ENCODE measurements around the gene HTR1A. TPM values are rescaled to one million over a fixed set of nuclear protein-coding genes. Genes with fewer than 3 reads are reported as not detected.

HTR1A gene
- not detected in 2 replicates for total RNA-seq

GRCh38 chr5:63962279-63962678 is at the start of gene HTR1A:
Gene HTR1A (minus strand): TSS chr5:63962445. CDS start chr5:63961719, 726 bp downstream.
- Mint-ChIP-seq H3K36me3 (ENCODE audit: low read depth) (no peaks in the 10 kb centered on the region), H3K27ac (no peak within 1 kb of the TSS), H3K9me3 (peaks cover 12% of the 10 kb centered on the region), H3K4me1 (ENCODE audit: low read depth) (no peaks in the 10 kb centered on the region), H3K27me3 (ENCODE audit: low read depth) (peaks cover 12% of the 10 kb centered on the region), H3K4me3 (ENCODE audit: low read depth) (no peak within 1 kb of the TSS)
- DNase-seq (ENCODE audit: low spot score) = no peak
- intact Hi-C loops (cut with micrococcal nuclease) = loop anchor here (10.0 kb wide), 1 partner anchor 557 kb away; no protein-coding TSS in a partner anchor

- H3K4me3 Mint-ChIP-seq (ENCODE audit: low read depth) = no peak overlapping the region
- intact Hi-C loops (cut with micrococcal nuclease) = no loop called here
- no peaks in the 10 kb centered on the region for H3K4me1 Mint-ChIP-seq (ENCODE audit: low read depth)
- H3K36me3 Mint-ChIP-seq (ENCODE audit: low read depth) = no peaks in the 10 kb centered on the region
- H3K27me3 Mint-ChIP-seq (ENCODE audit: low read depth) = no peaks in the 10 kb centered on the region
- H3K27ac Mint-ChIP-seq = no peak overlapping the region
- DNase-seq (ENCODE audit: low spot score) = no peak
- H3K9me3 Mint-ChIP-seq = no peaks in the 10 kb centered on the region
These were observed 41.7 kb upstream of the HTR1A start for GRCh38 chr5:64003966-64004365.

- intact Hi-C loops (cut with micrococcal nuclease) = no loop called here
- H3K27ac Mint-ChIP-seq = no peak overlapping the region
- H3K36me3 Mint-ChIP-seq (ENCODE audit: low read depth) = no peaks in the 10 kb centered on the region
- no peaks in the 10 kb centered on the region for H3K27me3 Mint-ChIP-seq (ENCODE audit: low read depth)
- H3K4me3 Mint-ChIP-seq (ENCODE audit: low read depth) = no peak overlapping the region
- H3K4me1 Mint-ChIP-seq (ENCODE audit: low read depth) = no peaks in the 10 kb centered on the region
- no peaks in the 10 kb centered on the region for H3K9me3 Mint-ChIP-seq
- no peak for DNase-seq (ENCODE audit: low spot score)
These were observed 37.9 kb upstream of the HTR1A start for GRCh38 chr5:64000096-64000495.

GRCh38 chr5:63987053-63987452 is 24.8 kb upstream of the HTR1A start:
- H3K4me1 Mint-ChIP-seq (ENCODE audit: low read depth) = no peaks in the 10 kb centered on the region
- H3K4me3 Mint-ChIP-seq (ENCODE audit: low read depth) = no peak overlapping the region
- H3K9me3 Mint-ChIP-seq = peaks cover 4% of the 10 kb centered on the region
- H3K36me3 Mint-ChIP-seq (ENCODE audit: low read depth) = no peaks in the 10 kb centered on the region
- intact Hi-C loops (cut with micrococcal nuclease) = no loop called here
- no peaks in the 10 kb centered on the region for H3K27me3 Mint-ChIP-seq (ENCODE audit: low read depth)
- DNase-seq (ENCODE audit: low spot score) = no peak
- no peak overlapping the region for H3K27ac Mint-ChIP-seq

GRCh38 chr5:63981864-63982263 is 19.6 kb upstream of the HTR1A start:
- no peak overlapping the region for H3K27ac Mint-ChIP-seq

GRCh38 chr5:63963926-63964325 is 1.7 kb upstream of the HTR1A start:
- Mint-ChIP-seq H3K4me1 (ENCODE audit: low read depth) (no peaks in the 10 kb centered on the region), H3K27me3 (ENCODE audit: low read depth) (peaks cover 12% of the 10 kb centered on the region), H3K9me3 (peaks cover 12% of the 10 kb centered on the region), H3K27ac (no peak overlapping the region), H3K36me3 (ENCODE audit: low read depth) (no peaks in the 10 kb centered on the region), H3K4me3 (ENCODE audit: low read depth) (no peak overlapping the region)
- no peak for DNase-seq (ENCODE audit: low spot score)
- intact Hi-C loops (cut with micrococcal nuclease) = loop anchor here (10.0 kb wide), 1 partner anchor 559 kb away; no protein-coding TSS in a partner anchor

More at GRCh38 chr5:63981864-63982263, 19.6 kb upstream of the HTR1A start:
- no peak overlapping the region for H3K4me3 Mint-ChIP-seq (ENCODE audit: low read depth)
- H3K4me1 Mint-ChIP-seq (ENCODE audit: low read depth) = no peaks in the 10 kb centered on the region
- H3K9me3 Mint-ChIP-seq = peaks cover 15% of the 10 kb centered on the region
- H3K27me3 Mint-ChIP-seq (ENCODE audit: low read depth) = no peaks in the 10 kb centered on the region
- H3K36me3 Mint-ChIP-seq (ENCODE audit: low read depth) = no peaks in the 10 kb centered on the region
- intact Hi-C loops (cut with micrococcal nuclease) = no loop called here
- no peak for DNase-seq (ENCODE audit: low spot score)

GRCh38 chr5:63963080-63963735 is 963 bp upstream of the HTR1A start:
- Mint-ChIP-seq H3K27me3 (ENCODE audit: low read depth) (peaks cover 12% of the 10 kb centered on the region), H3K4me3 (ENCODE audit: low read depth) (no peak overlapping the region)

GRCh38 chr5:63961598-63962161 is 565 bp downstream of the HTR1A start:
- intact Hi-C loops (cut with micrococcal nuclease) = loop anchor here (10.0 kb wide), 1 partner anchor 557 kb away; no protein-coding TSS in a partner anchor
- Mint-ChIP-seq H3K27me3 (ENCODE audit: low read depth) (peaks cover 12% of the 10 kb centered on the region), H3K4me3 (ENCODE audit: low read depth) (no peak overlapping the region), H3K4me1 (ENCODE audit: low read depth) (no peaks in the 10 kb centered on the region), H3K9me3 (peaks cover 12% of the 10 kb centered on the region), H3K36me3 (ENCODE audit: low read depth) (no peaks in the 10 kb centered on the region), H3K27ac (no peak overlapping the region)
- DNase-seq (ENCODE audit: low spot score) = no peak

More at GRCh38 chr5:63963080-63963735, 963 bp upstream of the HTR1A start:
- Mint-ChIP-seq H3K36me3 (ENCODE audit: low read depth) (no peaks in the 10 kb centered on the region), H3K4me1 (ENCODE audit: low read depth) (no peaks in the 10 kb centered on the region), H3K9me3 (peaks cover 12% of the 10 kb centered on the region), H3K27ac (no peak overlapping the region)
- intact Hi-C loops (cut with micrococcal nuclease) = loop anchor here (10.0 kb wide), 1 partner anchor 558 kb away; no protein-coding TSS in a partner anchor
- DNase-seq (ENCODE audit: low spot score) = no peak

GRCh38 chr5:63961125-63961597 is 1.1 kb downstream of the HTR1A start:
- H3K36me3 Mint-ChIP-seq (ENCODE audit: low read depth) = no peaks in the 10 kb centered on the region
- H3K9me3 Mint-ChIP-seq = peaks cover 12% of the 10 kb centered on the region
- H3K27me3 Mint-ChIP-seq (ENCODE audit: low read depth) = peaks cover 12% of the 10 kb centered on the region
- intact Hi-C loops (cut with micrococcal nuclease) = loop anchor here (10.0 kb wide), 1 partner anchor 556 kb away; no protein-coding TSS in a partner anchor
- H3K4me1 Mint-ChIP-seq (ENCODE audit: low read depth) = no peaks in the 10 kb centered on the region
- H3K27ac Mint-ChIP-seq = no peak overlapping the region
- no peak overlapping the region for H3K4me3 Mint-ChIP-seq (ENCODE audit: low read depth)
- no peak for DNase-seq (ENCODE audit: low spot score)

GRCh38 chr5:63960646-63961045 is 1.6 kb downstream of the HTR1A start:
- Mint-ChIP-seq H3K4me3 (ENCODE audit: low read depth) (no peak overlapping the region), H3K36me3 (ENCODE audit: low read depth) (no peaks in the 10 kb centered on the region), H3K9me3 (peaks cover 12% of the 10 kb centered on the region), H3K27me3 (ENCODE audit: low read depth) (peaks cover 12% of the 10 kb centered on the region), H3K27ac (no peak overlapping the region), H3K4me1 (ENCODE audit: low read depth) (no peaks in the 10 kb centered on the region)
- intact Hi-C loops (cut with micrococcal nuclease) = loop anchor here (10.0 kb wide), 1 partner anchor 556 kb away; no protein-coding TSS in a partner anchor
- DNase-seq (ENCODE audit: low spot score) = no peak

- H3K4me3 Mint-ChIP-seq (ENCODE audit: low read depth) = no peak overlapping the region
- no peaks in the 10 kb centered on the region for H3K36me3 Mint-ChIP-seq (ENCODE audit: low read depth)
- no peak overlapping the region for H3K27ac Mint-ChIP-seq
- intact Hi-C loops (cut with micrococcal nuclease) = no loop called here
- no peak for DNase-seq (ENCODE audit: low spot score)
- peaks cover 12% of the 10 kb centered on the region for H3K9me3 Mint-ChIP-seq
- H3K27me3 Mint-ChIP-seq (ENCODE audit: low read depth) = peaks cover 12% of the 10 kb centered on the region
- no peaks in the 10 kb centered on the region for H3K4me1 Mint-ChIP-seq (ENCODE audit: low read depth)
These were observed 2.9 kb downstream of the HTR1A start for GRCh38 chr5:63959177-63959982.

- Mint-ChIP-seq H3K9me3 (peaks cover 12% of the 10 kb centered on the region), H3K4me3 (ENCODE audit: low read depth) (no peak overlapping the region), H3K4me1 (ENCODE audit: low read depth) (no peaks in the 10 kb centered on the region), H3K27me3 (ENCODE audit: low read depth) (peaks cover 12% of the 10 kb centered on the region), H3K36me3 (ENCODE audit: low read depth) (no peaks in the 10 kb centered on the region), H3K27ac (no peak overlapping the region)
- DNase-seq (ENCODE audit: low spot score) = no peak
- intact Hi-C loops (cut with micrococcal nuclease) = no loop called here
These were observed 3.6 kb downstream of the HTR1A start for GRCh38 chr5:63958654-63959053.
